Fibroblast of skin of left quadriceps (primary cell): ENCODE results near the gene EXOSC7.

Experiments used
- DNase-seq, 2 experiments: peaks; one replicate each; pipeline ENCODE4 v3.0.0-alpha.2; 2013; ENCODE audit warnings: low read depth in 2 of 2

Gene EXOSC7

GRCh38 chr3:44993471-44994205 lies 17.6 kb downstream of the EXOSC7 start:
- DNase-seq = peak; percentile 44 to 45

- peak; percentile 66 to 70 for DNase-seq
These were observed 19.2 kb downstream of the EXOSC7 start for GRCh38 chr3:44995142-44995770.

GRCh38 chr3:44996556-44996969 lies 20.5 kb downstream of the EXOSC7 start:
- DNase-seq = no peak

GRCh38 chr3:44999782-45000181 lies 23.7 kb downstream of the EXOSC7 start:
- no peak for DNase-seq

- no peak for DNase-seq
These were observed 24.8 kb downstream of the EXOSC7 start for GRCh38 chr3:45000823-45001222.

- no peak for DNase-seq
These were observed 25.7 kb downstream of the EXOSC7 start for GRCh38 chr3:45001738-45002137.

GRCh38 chr3:45002139-45002660 lies 26.2 kb downstream of the EXOSC7 start:
- no peak for DNase-seq

GRCh38 chr3:45002720-45003119 lies 26.7 kb downstream of the EXOSC7 start:
- no peak for DNase-seq

GRCh38 chr3:45003406-45003805 lies 27.4 kb downstream of the EXOSC7 start:
- DNase-seq = no peak

- DNase-seq = no peak
These were observed 27.8 kb downstream of the EXOSC7 start for GRCh38 chr3:45003859-45004258.

- DNase-seq = no peak
These were observed 31.0 kb downstream of the EXOSC7 start for GRCh38 chr3:45007091-45007490.

- no peak for DNase-seq
These were observed 32.1 kb downstream of the EXOSC7 start for GRCh38 chr3:45008117-45008516.

GRCh38 chr3:45009868-45010267 lies 33.8 kb downstream of the EXOSC7 start:
- no peak for DNase-seq

- peak; percentile 86 to 87 for DNase-seq
These were observed 34.8 kb downstream of the EXOSC7 start for GRCh38 chr3:45010811-45011333.

- peak; percentile 96 for DNase-seq
These were observed 35.9 kb downstream of the EXOSC7 start for GRCh38 chr3:45011756-45012508.

- no peak for DNase-seq
These were observed 36.5 kb downstream of the EXOSC7 start for GRCh38 chr3:45012577-45012976.

GRCh38 chr3:45016916-45017315 lies 40.9 kb downstream of the EXOSC7 start:
- DNase-seq = no peak

GRCh38 chr3:45017821-45018220 lies 41.8 kb downstream of the EXOSC7 start:
- DNase-seq = no peak

- DNase-seq = no peak
These were observed 44.5 kb downstream of the EXOSC7 start for GRCh38 chr3:45020534-45020933.

- no peak for DNase-seq
These were observed 45.7 kb downstream of the EXOSC7 start for GRCh38 chr3:45021524-45022297.

GRCh38 chr3:45023675-45024074 lies 47.6 kb downstream of the EXOSC7 start:
- DNase-seq = no peak
